Adrenal gland (tissue), 5 donors: ENCODE results near the gene ZMYND10.

ENCODE experiments used
- CTCF ChIP-seq, 6 experiments: fragments of 450-650 bp in 4 of 6; fragments of 200-600 bp in 2 of 6; sonication (generic) in 1 of 6; IDR thresholded peaks; 1 replicate in 5 of 6; 2 replicates in 1 of 6; pipeline versions ENCODE4 v1.5.1 to v1.8.0; 2016 to 2021; ENCODE audit warnings: antibody characterized with exemption in 6 of 6, mild to moderate bottlenecking in 2 of 6, moderate library complexity in 1 of 6
- POLR2A ChIP-seq, 2 donors: fragments of 450-650 bp; IDR thresholded peaks; one replicate each; pipeline ENCODE4 v1.6.1; 2017; ENCODE audit warnings: antibody characterized with exemption in 2 of 2, mild to moderate bottlenecking in 2 of 2, moderate library complexity in 1 of 2
- donor health status: DM: no; HTN: no; CAD: no.

- TF ChIP-seq CTCF (IDR thresholded peaks at IDR 0.05) (no peak), POLR2A (IDR thresholded peaks at IDR 0.05) (no peak)
These were observed 7.2 kb upstream of the ZMYND10 start for GRCh38 chr3:50352781-50353180.
